K562 (cell line): ENCODE measurements around the gene RASGEF1C. TPM values are rescaled to one million over a fixed set of nuclear protein-coding genes. Genes with fewer than 3 reads are reported as not detected.

Experiments used
- ATAC-seq: fragments of 200-7000 bp; cut with Tn5 transposase; 3 replicates; pipeline ENCODE4 v1.9.1; 2020; ENCODE audit warnings: moderate library complexity
- BruUV-seq: library from RNA; stranded (reverse); fragments of 400-500 nt; replicated peaks from 2 replicates; lab custom pipeline; 2021; lab: Mats Ljungman, UMichigan
- CTCF ChIA-PET: fragments of 300-600 bp; formaldehyde crosslinking; extraction: SDS; loops from one replicate; lab custom pipeline; 2021; ENCODE audit warnings: low intra/inter-chr PET ratio; lab: Yijun Ruan, JAX
- POLR2A ChIA-PET: fragments of 300-600, 350-650 bp; sonication (Branson Sonifier 250); formaldehyde crosslinking; extraction: SDS; loops from one replicate; lab custom pipeline; 2021; ENCODE audit warnings: antibody characterized with exemption, inconsistent platforms; lab: Yijun Ruan, JAX
- DNase-seq, 4 experiments: peaks; one replicate each; pipeline versions ENCODE4 v3.0.0 to v3.0.0-alpha.2; 2011 to 2018; ENCODE audit warnings: low spot score in 3 of 4, mixed read lengths in 3 of 4; ENCODE audit errors: extremely low read depth in 1 of 4
- FAIRE-seq: peaks from 2 replicates; lab custom pipeline; 2011; peaks lifted over from hg19 to GRCh38; lab: Jason Lieb, UNC
- H2AFZ ChIP-seq: 2 replicates; pipeline ENCODE4 v1.6.0; 2011; ENCODE audit warnings: low read depth, low read length, control low read depth, inconsistent platforms
- H3K27ac ChIP-seq: fragments of 200-600 bp; 3 replicates; pipeline ENCODE4 v1.8.0; 2011; ENCODE audit warnings: low read depth, mild to moderate bottlenecking, control low read depth, inconsistent platforms, low read length, moderate library complexity, mixed read lengths; ENCODE audit errors: extremely low read depth
- H3K27me3 ChIP-seq, 2 experiments: fragments of 300-600 bp in 1 of 2; 2 replicates in 1 of 2; 3 replicates in 1 of 2; pipeline versions ENCODE4 v1.6.0 to v1.8.0; 2011; ENCODE audit warnings: inconsistent platforms in 2 of 2, low read length in 2 of 2, mild to moderate bottlenecking in 1 of 2, mixed read lengths in 1 of 2, moderate library complexity in 1 of 2; ENCODE audit not compliant: control insufficient read depth in 2 of 2, insufficient read depth in 2 of 2
- H3K36me3 ChIP-seq: fragments of 300-600 bp; 3 replicates; pipeline ENCODE4 v1.8.0; 2011; ENCODE audit warnings: mild to moderate bottlenecking, low read length, inconsistent platforms; ENCODE audit not compliant: control insufficient read depth, insufficient read depth
- H3K4me1 ChIP-seq, 2 experiments: fragments of 200-600 bp in 1 of 2; replicated peaks in 1 of 2; 2 replicates in 1 of 2; 3 replicates in 1 of 2; pipeline versions ENCODE4 v1.5.1 to v1.8.0; 2011; ENCODE audit warnings: inconsistent platforms in 2 of 2, low read length in 2 of 2, mild to moderate bottlenecking in 1 of 2, mixed read lengths in 1 of 2, moderate library complexity in 1 of 2; ENCODE audit not compliant: control insufficient read depth in 2 of 2, insufficient read depth in 2 of 2
- H3K4me2 ChIP-seq: 2 replicates; pipeline ENCODE4 v1.6.1; 2011; ENCODE audit warnings: low read length, control low read depth, inconsistent platforms, mixed read lengths; ENCODE audit not compliant: insufficient read depth
- H3K4me3 ChIP-seq: fragments of 200-600 bp; sonication (generic), shearing (Covaris generic); 2 replicates; pipeline ENCODE4 v1.5.1; 2016; ENCODE audit warnings: control low read depth, inconsistent platforms
- H3K79me2 ChIP-seq: fragments of 200-600 bp; 3 replicates; pipeline ENCODE4 v1.8.0; 2011; ENCODE audit warnings: low read length, inconsistent platforms; ENCODE audit not compliant: control insufficient read depth, insufficient read depth
- H3K9ac ChIP-seq, 2 experiments: 2 replicates each; pipeline versions ENCODE4 v1.6.0 to v1.6.1; 2011; ENCODE audit warnings: low read depth in 2 of 2, low read length in 2 of 2, control low read depth in 1 of 2, inconsistent platforms in 1 of 2, mild to moderate bottlenecking in 1 of 2, mixed read lengths in 1 of 2; ENCODE audit not compliant: insufficient read depth in 1 of 2
- H3K9me1 ChIP-seq: one replicate; pipeline ENCODE4 v1.6.0; 2011; ENCODE audit warnings: inconsistent platforms, mild to moderate bottlenecking, low read length, moderate library complexity; ENCODE audit not compliant: control insufficient read depth, insufficient read depth
- H3K9me3 ChIP-seq: replicated peaks from 2 replicates; pipeline ENCODE4 v1.5.1; 2011; ENCODE audit warnings: low read depth, low read length, inconsistent platforms; ENCODE audit not compliant: control insufficient read depth, insufficient read depth
- H4K20me1 ChIP-seq: replicated peaks from 2 replicates; pipeline ENCODE4 v1.6.1; 2011; ENCODE audit warnings: low read length, inconsistent platforms, mixed read lengths; ENCODE audit not compliant: control insufficient read depth, insufficient read depth
- BCL6 ChIP-seq: fragments of 250-450 bp; sonication (Bioruptor Pico); IDR thresholded peaks from 2 replicates; pipeline ENCODE4 v1.4.0; 2020
- HDAC3 ChIP-seq: fragments of 450-650 bp; IDR thresholded peaks from 2 replicates; pipeline ENCODE4 v1.6.1; 2018; ENCODE audit warnings: borderline replicate concordance, mild to moderate bottlenecking, moderate library complexity; ENCODE audit not compliant: partially characterized antibody
- HIVEP1 ChIP-seq: fragments of 250-450 bp; sonication (Bioruptor Pico); IDR thresholded peaks from 2 replicates; pipeline ENCODE4 v1.4.0; 2020; ENCODE audit warnings: mild to moderate bottlenecking
- JUN ChIP-seq, 2 experiments: sonication (generic) in 1 of 2; formaldehyde crosslinking in 1 of 2; IDR thresholded peaks; 2 replicates each; pipeline versions ENCODE4 v1.6.1 to v1.8.0; 2012 to 2022; ENCODE audit warnings: borderline replicate concordance in 2 of 2, mild to moderate bottlenecking in 2 of 2, improper control_type of control experiment in 1 of 2, low read depth in 1 of 2, low read length in 1 of 2, missing genetic modification reagents in 1 of 2
- KAT7 ChIP-seq: sonication (generic); formaldehyde crosslinking; IDR thresholded peaks from 2 replicates; pipeline ENCODE4 v1.8.0; 2022; ENCODE audit warnings: missing genetic modification reagents, mild to moderate bottlenecking, borderline replicate concordance
- KLF1 ChIP-seq: fragments of 450-650 bp; IDR thresholded peaks from 2 replicates; pipeline ENCODE4 v1.6.1; 2016; ENCODE audit warnings: missing genetic modification characterization, missing compliant biosample characterization
- L3MBTL2 ChIP-seq: fragments of 450-650 bp; IDR thresholded peaks from 2 replicates; pipeline ENCODE4 v1.6.1; 2016; ENCODE audit warnings: mild to moderate bottlenecking, moderate library complexity
- MXI1 ChIP-seq: IDR thresholded peaks from 2 replicates; pipeline ENCODE4 v1.6.1; 2011; ENCODE audit warnings: low read depth, mild to moderate bottlenecking, improper control_type of control experiment, low read length
- NCOR1 ChIP-seq: fragments of 450-650 bp; IDR thresholded peaks from 2 replicates; pipeline ENCODE4 v1.6.1; 2016; ENCODE audit warnings: mild to moderate bottlenecking, moderate library complexity
- PPARD ChIP-seq: fragments of 250-450 bp; sonication (Bioruptor Pico); IDR thresholded peaks from 2 replicates; pipeline ENCODE4 v1.8.0; 2022; ENCODE audit warnings: inconsistent platforms, mild to moderate bottlenecking, moderate library complexity
- ZBTB8A ChIP-seq: fragments of 450-650 bp; IDR thresholded peaks from 2 replicates; pipeline ENCODE4 v1.6.1; 2018; ENCODE audit warnings: mild to moderate bottlenecking, moderate library complexity; ENCODE audit not compliant: partially characterized antibody
- ZNF197 ChIP-seq: fragments of 200-800 bp; sonication (Bioruptor generic); IDR thresholded peaks from 2 replicates; pipeline ENCODE4 v1.6.1; 2016; ENCODE audit warnings: low read depth, missing genetic modification characterization, missing compliant biosample characterization
- ZNF407 ChIP-seq: fragments of 450-650 bp; IDR thresholded peaks from 2 replicates; pipeline ENCODE4 v1.6.1; 2016; ENCODE audit warnings: low read depth
- WGBS: fragments of 100-300 bp; shearing (Covaris generic); methylation state at CpG from one replicate; pipeline ENCODE4 v1.1.6; 2016; ENCODE audit warnings: low coverage, mixed read lengths; ENCODE audit not compliant: insufficient coverage; ENCODE audit errors: missing lambda C conversion rate; 5-methylcytosine and 5-hydroxymethylcytosine counted together
- in situ Hi-C: fragments of 300-500 bp; cut with MboI; formaldehyde crosslinking; loops from 4 replicates; pipeline ENCODE4 v1.15.0; 2018; ENCODE audit warnings: inconsistent platforms, mixed read lengths
- intact Hi-C: fragments of 100-400 bp; cut with micrococcal nuclease; formaldehyde crosslinking; loops from 2 replicates; pipeline ENCODE4 v1.14.2; 2022
- polyA plus RNA-seq, 8 experiments: library from polyadenylated mRNA; depleted of rRNA in 4 of 8; stranded (reverse) in 5 of 8; unstranded in 3 of 8; fragments of >200 nt; fragmentation: Nextera tagmentation in 2 of 8; fragmentation: Illumina TruSeq in 1 of 8; extraction: Ambion mirVana in 2 of 8; extraction: Trizol in 1 of 8; gene quantifications; 2 replicates each; pipeline versions ENCODE4 v1.2.1 to v1.2.3, GENCODE V29; 2011 to 2014; ENCODE audit warnings: inconsistent platforms in 1 of 8, missing spikeins in 1 of 8
- total RNA-seq, 7 experiments: library from RNA; depleted of rRNA in 6 of 7; stranded (reverse); fragments of >200 nt in 6 of 7; fragmentation: Illumina TruSeq in 2 of 7; extraction: Trizol in 2 of 7; gene quantifications; 2 replicates each; pipeline versions ENCODE4 v1.2.1 to v1.2.3, GENCODE V29; 2011 to 2021; ENCODE audit warnings: low replicate concordance in 1 of 7
- TF ChIP-seq, protein P1 (sequence below): fragments of 250-450 bp; sonication (Bioruptor Pico); IDR thresholded peaks from 2 replicates; pipeline ENCODE4 v1.8.0; 2021; ENCODE audit warnings: moderate library complexity, mild to moderate bottlenecking, inconsistent platforms
- TF ChIP-seq, protein P2 (sequence below): fragments of 450-650 bp; IDR thresholded peaks from 2 replicates; pipeline ENCODE4 v1.6.1; 2017; ENCODE audit warnings: mild to moderate bottlenecking, moderate library complexity

RASGEF1C gene
- total and polyA plus RNA-seq, 9 of the 15 experiments (the other 6 are each of a cell fraction or from before 2014, with no cell fraction given), result 0.04 to 1.1 (median 0.21) TPM; not detected in 4

- Histone ChIP-seq H4K20me1 (no peaks in the 10 kb centered on the region), H3K4me2 (no peak overlapping the region), H3K79me2 (no peaks in the 10 kb centered on the region), H2AFZ (no peak overlapping the region), H3K27ac (no peak overlapping the region), H3K36me3 (peaks cover 46% of the 10 kb centered on the region; the same call in 2 of the 3 replicates), H3K9me1 (no peaks in the 10 kb centered on the region), H3K9ac (no peak overlapping the region), H3K4me1 (no peaks in the 10 kb centered on the region), H3K9me3 (no peaks in the 10 kb centered on the region), H3K4me3 (no peak overlapping the region), H3K27me3 (no peaks in the 10 kb centered on the region)
- WGBS, result 89% methylated on average over 5 of the region's 5 CpGs
- CTCF ChIA-PET, result no interaction called here
- in situ Hi-C loops, result no loop called here
- DNase-seq (no peak), ATAC-seq (no peak), FAIRE-seq (no peak)
- intact Hi-C loops, result no loop called here
- POLR2A ChIA-PET, result no interaction called here
- no TSS peak for BruUV-seq
- TF ChIP-seq PPARD (CRISPR knock-in tag) (no peak), JUN (IDR thresholded peaks at IDR 0.05; ENCODE audit: borderline replicate concordance, low read depth, low read length) (no peak), JUN (CRISPR knock-in tag; IDR thresholded peaks at IDR 0.05; ENCODE audit: borderline replicate concordance) (no peak), KAT7 (CRISPR knock-in tag) (no peak), MXI1 (no peak), L3MBTL2 (no peak), HDAC3 (no peak), NCOR1 (no peak), BCL6 (CRISPR knock-in tag) (no peak), ZBTB8A (no peak), ZNF407 (no peak), KLF1 (tag) (no peak), HIVEP1 (no peak), ZNF197 (no peak)
- TF ChIP-seq, protein P1, sequence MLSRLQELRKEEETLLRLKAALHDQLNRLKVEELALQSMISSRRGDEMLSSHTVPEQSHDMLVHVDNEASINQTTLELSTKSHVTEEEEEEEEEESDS (CRISPR knock-in tag), result no peak
- TF ChIP-seq, protein P2, sequence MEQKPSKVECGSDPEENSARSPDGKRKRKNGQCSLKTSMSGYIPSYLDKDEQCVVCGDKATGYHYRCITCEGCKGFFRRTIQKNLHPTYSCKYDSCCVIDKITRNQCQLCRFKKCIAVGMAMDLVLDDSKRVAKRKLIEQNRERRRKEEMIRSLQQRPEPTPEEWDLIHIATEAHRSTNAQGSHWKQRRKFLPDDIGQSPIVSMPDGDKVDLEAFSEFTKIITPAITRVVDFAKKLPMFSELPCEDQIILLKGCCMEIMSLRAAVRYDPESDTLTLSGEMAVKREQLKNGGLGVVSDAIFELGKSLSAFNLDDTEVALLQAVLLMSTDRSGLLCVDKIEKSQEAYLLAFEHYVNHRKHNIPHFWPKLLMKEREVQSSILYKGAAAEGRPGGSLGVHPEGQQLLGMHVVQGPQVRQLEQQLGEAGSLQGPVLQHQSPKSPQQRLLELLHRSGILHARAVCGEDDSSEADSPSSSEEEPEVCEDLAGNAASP, result no peak
Observed at GRCh38 chr5:180235077-180235476, 26.1 kb upstream of the RASGEF1C start.
